NCI-H524 treated with DMSO at 0.1 percent for 48 hours (cell line): ENCODE measurements around the gene PRRT1.
A peak's percentile ranks its signal among the peaks of the same experiment; 100 is the strongest.

ENCODE experiments used
- DNase-seq: peaks from one replicate; lab custom pipeline; 2025; lab: John Stamatoyannopoulos, UW

PRRT1 gene

DNA sequence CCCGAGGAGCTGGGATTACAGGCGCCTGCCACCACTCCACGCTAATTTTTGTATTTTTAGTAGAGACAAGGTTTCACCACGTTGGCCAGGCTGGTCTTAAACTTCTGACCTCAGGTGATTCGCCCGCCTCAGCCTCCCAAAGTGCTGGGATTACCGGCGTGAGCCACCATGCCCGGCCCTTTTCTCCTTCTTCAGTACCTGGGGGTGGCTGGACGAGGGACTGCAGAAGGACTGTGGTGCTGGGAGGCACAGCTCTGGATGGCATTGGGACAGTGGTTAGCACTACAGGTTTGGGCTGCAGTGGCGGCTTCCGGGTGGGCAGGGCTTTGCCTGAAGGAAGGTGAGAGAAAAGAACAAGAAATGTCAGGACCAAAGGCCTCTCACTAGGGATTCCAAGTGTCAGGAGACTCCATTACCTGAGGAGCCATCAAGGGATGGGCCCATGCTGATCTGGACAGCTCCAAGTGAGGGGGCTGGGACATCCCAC, 31.1 kb downstream of the PRRT1 start:
- no peak for DNase-seq

GRCh38 chr6:32118782-32119628, 32.7 kb downstream of the PRRT1 start:
- DNase-seq = peak; percentile 39

DNA sequence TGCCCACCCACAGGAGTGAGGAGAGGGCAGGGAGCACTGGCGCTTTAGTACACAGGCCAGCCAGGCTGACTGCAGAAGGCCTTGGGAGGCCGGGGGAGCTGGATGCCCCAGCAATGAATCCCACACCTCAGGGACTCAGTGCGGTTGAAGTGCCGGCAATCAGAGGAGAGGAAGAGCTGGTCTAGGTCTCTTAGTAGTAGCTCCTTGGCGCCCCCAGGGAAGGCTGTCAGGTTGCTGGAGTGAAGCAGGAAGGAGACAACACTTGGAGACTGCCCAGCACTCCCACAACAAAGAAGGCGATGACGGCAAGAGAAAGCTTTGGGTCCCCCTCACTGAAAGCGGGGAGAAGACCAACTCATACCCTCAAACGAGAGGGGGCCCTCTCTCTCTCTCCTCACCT, 34.3 kb downstream of the PRRT1 start:
- DNase-seq = no peak

DNA sequence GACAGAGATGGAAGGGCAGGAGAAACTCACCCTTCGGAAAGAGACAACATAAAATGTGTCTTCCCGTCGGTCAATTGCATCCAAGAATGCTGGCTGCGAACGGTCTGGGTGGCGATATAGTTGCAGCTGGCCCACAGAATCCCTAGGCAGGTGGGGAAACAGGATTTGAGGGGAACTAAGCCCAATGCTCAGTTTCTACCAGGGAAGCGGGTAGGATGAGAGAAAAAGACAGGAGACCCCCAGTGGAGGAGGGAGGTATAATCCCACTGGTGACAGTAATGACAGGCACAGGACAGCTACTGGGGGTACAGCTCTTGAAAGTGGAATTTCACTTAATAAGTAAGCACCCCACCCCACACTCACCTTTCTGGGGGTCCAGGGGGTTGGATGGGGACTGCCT, 35.1 kb downstream of the PRRT1 start:
- DNase-seq = no peak

GRCh38 chr6:32115623-32116022, 36.1 kb downstream of the PRRT1 start:
- no peak for DNase-seq

GRCh38 chr6:32114796-32115195, 36.9 kb downstream of the PRRT1 start:
- no peak for DNase-seq

GRCh38 chr6:32113386-32114352, 38.1 kb downstream of the PRRT1 start:
- DNase-seq = no peak

GRCh38 chr6:32112431-32112980, 39.2 kb downstream of the PRRT1 start:
- DNase-seq = no peak

- no peak for DNase-seq
These were observed 40.2 kb downstream of the PRRT1 start for GRCh38 chr6:32111424-32112066.

- DNase-seq = no peak
These were observed 41.1 kb downstream of the PRRT1 start for GRCh38 chr6:32110632-32111031.

DNA sequence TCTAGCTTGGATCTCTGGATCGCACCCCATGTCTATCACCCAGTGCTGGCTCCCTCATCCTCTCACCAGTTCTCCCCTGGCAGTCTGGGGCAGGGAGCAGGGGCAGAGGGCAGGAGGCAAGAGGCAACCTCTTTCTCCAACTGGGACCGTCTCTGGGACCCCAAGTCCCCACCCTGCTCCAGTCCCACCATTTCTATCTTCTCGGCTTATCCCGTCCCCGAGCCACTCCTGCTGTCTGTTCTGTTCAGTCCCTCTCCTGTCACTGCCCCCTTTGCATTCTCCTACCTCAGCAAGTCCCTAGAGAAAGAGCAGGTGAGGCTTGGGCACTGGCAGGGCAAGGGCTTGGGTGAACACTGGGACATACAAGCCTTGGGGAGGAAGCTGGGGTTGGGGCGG, 42.0 kb downstream of the PRRT1 start:
- no peak for DNase-seq

DNA sequence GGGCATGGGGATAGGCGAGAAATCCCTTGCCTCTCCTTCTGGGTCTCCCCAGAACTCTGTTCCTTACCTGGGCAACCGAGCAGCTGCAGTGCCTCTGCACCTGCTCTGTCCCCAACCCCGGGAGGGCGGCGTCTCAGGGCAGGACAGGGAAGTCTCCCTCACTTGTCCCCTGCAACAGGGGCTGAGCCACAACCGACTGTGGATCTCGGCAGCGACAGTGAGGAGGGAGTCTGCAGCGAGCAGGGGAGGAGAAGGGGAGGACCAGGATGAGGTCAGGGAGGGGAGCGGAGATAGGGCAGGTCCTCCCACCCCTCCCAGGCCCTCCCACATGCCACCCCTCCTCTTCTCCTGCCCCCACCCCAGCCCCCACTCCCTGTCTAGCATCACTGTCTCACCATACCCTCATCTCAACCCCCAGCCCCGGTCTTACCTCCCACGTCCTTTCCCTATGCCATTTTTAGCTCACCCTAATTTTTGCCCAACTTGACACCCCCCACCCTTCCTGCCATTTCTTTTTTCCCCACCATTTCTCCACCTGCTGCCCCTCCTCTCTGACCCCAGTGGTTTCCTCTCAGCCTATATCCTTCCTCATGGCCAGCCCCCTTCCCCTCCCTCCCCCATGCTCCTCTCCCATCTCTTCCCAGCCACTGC, 42.5 kb downstream of the PRRT1 start, which contains the start of gene TNXB:
TNXB (minus strand) TSS at position 225 of the 651 bp plus-strand sequence. CDS start 11,140 bp downstream, outside the sequence.
- DNase-seq = no peak

GRCh38 chr6:32108727-32109113, 43.0 kb downstream of the PRRT1 start:
- DNase-seq = no peak

- no peak for DNase-seq
These were observed 43.6 kb downstream of the PRRT1 start for GRCh38 chr6:32108094-32108627.

DNA sequence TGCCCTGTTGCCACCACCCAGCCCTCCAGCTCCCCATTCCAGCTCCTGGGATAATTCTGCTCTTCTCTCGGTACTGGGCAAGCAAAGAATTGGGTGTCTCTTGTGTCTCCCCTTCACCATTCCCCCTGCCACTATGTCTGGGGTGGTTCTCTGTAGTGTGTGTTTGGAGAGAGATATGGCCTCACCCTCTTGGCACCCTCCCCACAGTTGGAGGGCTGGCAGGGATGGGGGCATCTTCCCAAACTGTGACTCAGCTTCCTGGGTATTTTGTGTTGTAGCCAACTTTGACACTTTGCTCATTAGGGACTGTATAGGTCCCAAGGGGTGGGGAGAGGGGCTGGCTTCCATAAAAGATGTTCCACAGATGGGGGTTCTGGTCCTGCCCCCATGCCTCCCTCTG, 44.3 kb downstream of the PRRT1 start:
- no peak for DNase-seq

DNA sequence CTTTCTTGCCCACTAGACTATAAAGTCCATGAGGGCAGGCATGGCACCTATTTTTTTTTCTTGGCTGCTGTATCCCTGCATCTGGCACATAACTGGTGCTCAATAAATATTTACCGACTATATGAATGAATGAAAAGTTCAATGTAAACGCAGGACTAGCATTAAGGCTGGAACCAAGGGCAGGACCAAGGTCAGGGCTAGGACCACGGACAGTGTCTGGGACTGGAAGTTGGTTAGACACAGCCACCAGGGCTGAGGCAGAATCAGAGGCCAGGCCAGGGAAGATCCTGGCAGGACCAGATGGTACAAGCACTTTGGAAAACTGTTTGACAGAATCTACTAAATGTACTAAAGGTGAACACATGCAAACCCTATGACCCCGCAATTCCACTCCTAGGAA, 46.3 kb downstream of the PRRT1 start:
- DNase-seq = no peak

- no peak for DNase-seq
These were observed 49.5 kb downstream of the PRRT1 start for GRCh38 chr6:32102255-32102654.

DNA sequence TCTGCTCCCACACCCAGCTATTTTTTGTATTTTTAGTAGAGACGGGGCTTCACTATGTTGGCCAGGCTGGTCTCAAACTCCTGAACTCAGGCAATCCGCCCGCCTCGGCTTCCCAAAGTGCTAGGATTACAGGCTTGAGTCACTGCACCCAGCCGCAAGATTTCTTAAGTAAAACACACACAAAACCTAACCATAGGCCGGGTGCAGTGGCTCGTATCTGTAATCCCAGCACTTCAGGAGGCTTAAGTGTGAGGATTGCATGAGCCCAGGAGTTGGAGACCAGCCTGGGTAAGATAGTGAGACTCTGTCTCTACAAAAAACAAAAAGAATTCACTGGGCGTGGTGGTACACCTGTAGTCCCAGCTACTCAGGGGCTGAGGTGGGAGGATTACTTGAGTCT, 51.5 kb downstream of the PRRT1 start:
- DNase-seq = peak; percentile 1
